PC-9 (cell line): ENCODE data around the gene GGNBP2. TPM values are rescaled to one million over a fixed set of nuclear protein-coding genes. Genes with fewer than 3 reads are reported as not detected.

Experiments used
- BruUV-seq: library from RNA; stranded (reverse); fragments of 400-500 nt; replicated peaks from 2 replicates; lab custom pipeline; 2021; lab: Mats Ljungman, UMichigan
- CTCF ChIA-PET: fragments of 300-600 bp; sonication (Branson Sonifier 250); formaldehyde crosslinking; loops from one replicate; lab custom pipeline; 2022; ENCODE audit warnings: antibody characterized with exemption; lab: Charles Lee
- POLR2A ChIA-PET: fragments of 300-600 bp; sonication (Branson Sonifier 250); formaldehyde crosslinking; loops from one replicate; lab custom pipeline; 2022; ENCODE audit warnings: antibody characterized with exemption; ENCODE audit not compliant: unreplicated experiment; lab: Charles Lee
- DNase-seq, 2 experiments: peaks; one replicate each; pipeline versions ENCODE4 v3.0.0 to v3.0.0-alpha.2; 2015 to 2022; ENCODE audit warnings: mixed read lengths in 1 of 2
- H2AFZ ChIP-seq: fragments of 200-600 bp; sonication (generic); 2 replicates; pipeline ENCODE4 v1.8.1; 2017; ENCODE audit warnings: antibody characterized with exemption
- H3F3A ChIP-seq: fragments of 200-600 bp; sonication (generic); 2 replicates; pipeline ENCODE4 v1.8.1; 2017; ENCODE audit warnings: antibody characterized with exemption, mild to moderate bottlenecking, low read depth; ENCODE audit not compliant: insufficient read depth
- H3K27ac ChIP-seq: fragments of 200-600 bp; sonication (generic); 2 replicates; pipeline ENCODE4 v1.6.1; 2016; ENCODE audit warnings: mixed run types
- H3K27me3 ChIP-seq: fragments of 200-600 bp; sonication (generic); 2 replicates; pipeline ENCODE4 v1.6.1; 2016; ENCODE audit warnings: low read depth, mixed run types; ENCODE audit not compliant: insufficient read depth
- H3K36me3 ChIP-seq: fragments of 200-600 bp; sonication (generic); 2 replicates; pipeline ENCODE4 v1.6.1; 2016; ENCODE audit warnings: low read depth, mixed run types
- H3K4me1 ChIP-seq: fragments of 200-600 bp; sonication (generic); replicated peaks from 2 replicates; pipeline ENCODE4 v1.6.1; 2016; ENCODE audit warnings: mixed run types; ENCODE audit not compliant: insufficient read depth
- H3K4me2 ChIP-seq: fragments of 200-600 bp; sonication (generic); 2 replicates; pipeline ENCODE4 v1.6.1; 2017; ENCODE audit warnings: mixed run types
- H3K4me3 ChIP-seq: fragments of 200-600 bp; sonication (generic); 2 replicates; pipeline ENCODE4 v1.6.1; 2016; ENCODE audit warnings: mixed run types
- H3K79me2 ChIP-seq: fragments of 200-600 bp; sonication (generic); 2 replicates; pipeline ENCODE4 v1.6.1; 2017; ENCODE audit warnings: low read depth, mixed run types
- H3K9me2 ChIP-seq: fragments of 200-600 bp; sonication (generic); 2 replicates; pipeline ENCODE4 v1.8.1; 2017; ENCODE audit warnings: mild to moderate bottlenecking; ENCODE audit not compliant: insufficient read depth
- H3K9me3 ChIP-seq: fragments of 200-600 bp; sonication (generic); 2 replicates; pipeline ENCODE4 v1.8.1; 2016; ENCODE audit warnings: low read depth; ENCODE audit not compliant: insufficient read depth
- H4K20me1 ChIP-seq: fragments of 200-600 bp; sonication (generic); 2 replicates; pipeline ENCODE4 v1.8.1; 2017; ENCODE audit not compliant: insufficient read depth
- CTCF ChIP-seq: fragments of 200-600 bp; sonication (generic); conservative IDR thresholded peaks from 2 replicates; pipeline ENCODE4 v1.6.1; 2017; ENCODE audit warnings: mixed run types, antibody characterized with exemption, mild to moderate bottlenecking, moderate library complexity
- EZH2 ChIP-seq: fragments of 200-600 bp; sonication (generic); IDR thresholded peaks from 2 replicates; pipeline ENCODE4 v1.8.0; 2017; ENCODE audit warnings: antibody characterized with exemption, low read depth
- intact Hi-C: fragments of 100-400 bp; cut with micrococcal nuclease; formaldehyde crosslinking; loops from one replicate; pipeline ENCODE4 v1.10.0; 2022; ENCODE audit not compliant: unreplicated experiment
- total RNA-seq: library from RNA; stranded (reverse); gene quantifications from 2 replicates; pipeline ENCODE4 v1.2.3, GENCODE V29; 2021

GGNBP2 gene
- total RNA-seq, 1 experiment from 2014 or later = 51.4 TPM

- no peaks in the 10 kb centered on the region for H3K79me2 ChIP-seq
- H4K20me1 ChIP-seq = no peaks in the 10 kb centered on the region
- intact Hi-C loops = no loop called here
- no peaks in the 10 kb centered on the region for H3K4me1 ChIP-seq
- TF ChIP-seq CTCF (no peak), EZH2 (no peak)
- H3K4me3 ChIP-seq = no peak overlapping the region
- BruUV-seq = no TSS peak
- H3F3A ChIP-seq = peaks cover 15% of the 10 kb centered on the region; the same call in 1 of the 2 replicates
- H3K9me3 ChIP-seq = no peaks in the 10 kb centered on the region
- ChIA-PET POLR2A (no interaction called here), CTCF (no interaction called here)
- no peak overlapping the region for H2AFZ ChIP-seq
- peaks cover 13% of the 10 kb centered on the region for H3K36me3 ChIP-seq
- H3K27ac ChIP-seq = no peak overlapping the region
- DNase-seq = no peak
- no peaks in the 10 kb centered on the region for H3K9me2 ChIP-seq
- H3K4me2 ChIP-seq = no peak overlapping the region
- no peaks in the 10 kb centered on the region for H3K27me3 ChIP-seq
Observed at GRCh38 chr17:36525888-36526287, 18.8 kb upstream of the GGNBP2 start.

GRCh38 chr17:36527621-36528250 is 17.0 kb upstream of the GGNBP2 start:
- no peak for DNase-seq
- CTCF ChIA-PET = interaction anchor here (0.6 kb wide), 1 partner anchor 1042 kb away, joined by 10 read pairs; no protein-coding TSS in a partner anchor
- no TSS peak for BruUV-seq

GRCh38 chr17:36529121-36529520 is 15.6 kb upstream of the GGNBP2 start:
- H3K4me1 ChIP-seq = peaks cover 9% of the 10 kb centered on the region; the same call in 1 of the 2 replicates

More at GRCh38 chr17:36527621-36528250, 17.0 kb upstream of the GGNBP2 start:
- peaks cover 11% of the 10 kb centered on the region for H3K36me3 ChIP-seq
- H3K4me3 ChIP-seq = no peak overlapping the region
- TF ChIP-seq CTCF (no peak), EZH2 (no peak)
- no peak overlapping the region for H3K4me2 ChIP-seq
- H3F3A ChIP-seq = peaks cover 15% of the 10 kb centered on the region; the same call in 1 of the 2 replicates
- peaks cover 9% of the 10 kb centered on the region for H3K79me2 ChIP-seq
- no peak overlapping the region for H2AFZ ChIP-seq
- H3K4me1 ChIP-seq = no peaks in the 10 kb centered on the region
- H3K9me2 ChIP-seq = no peaks in the 10 kb centered on the region
- H4K20me1 ChIP-seq = no peaks in the 10 kb centered on the region
- no peak overlapping the region for H3K27ac ChIP-seq
- intact Hi-C loops = no loop called here
- H3K27me3 ChIP-seq = no peaks in the 10 kb centered on the region
- no peaks in the 10 kb centered on the region for H3K9me3 ChIP-seq
- POLR2A ChIA-PET = no interaction called here

More at GRCh38 chr17:36529121-36529520, 15.6 kb upstream of the GGNBP2 start:
- no peak for TF ChIP-seq CTCF
- no peak for TF ChIP-seq EZH2
- H3K27ac ChIP-seq = no peak overlapping the region
- H4K20me1 ChIP-seq = no peaks in the 10 kb centered on the region
- no peaks in the 10 kb centered on the region for H3K9me2 ChIP-seq
- peaks cover 14% of the 10 kb centered on the region for H3K36me3 ChIP-seq
- no peaks in the 10 kb centered on the region for H3K9me3 ChIP-seq
- no peak overlapping the region for H2AFZ ChIP-seq
- H3K79me2 ChIP-seq = peaks cover 21% of the 10 kb centered on the region
- no peak overlapping the region for H3K4me2 ChIP-seq
- H3K4me3 ChIP-seq = no peak overlapping the region
- no peak for DNase-seq
- BruUV-seq = no TSS peak
- ChIA-PET CTCF (interaction anchor here (0.6 kb wide), 1 partner anchor 15 kb away, joined by 5 read pairs; no protein-coding TSS in a partner anchor), POLR2A (interaction anchor here (0.7 kb wide), 1 partner anchor 41 kb away, joined by 3 read pairs; no protein-coding TSS in a partner anchor)
- H3K27me3 ChIP-seq = no peaks in the 10 kb centered on the region
- peaks cover 23% of the 10 kb centered on the region; the same call in 1 of the 2 replicates for H3F3A ChIP-seq
- intact Hi-C loops = no loop called here
